ENCODE results near the gene TIAM1. TPM values are rescaled to one million over a fixed set of nuclear protein-coding genes. Genes with fewer than 3 reads are reported as not detected.

Gene TIAM1
- total RNA-seq, 1 donor from 2014 or later: 6.6 TPM

DNA sequence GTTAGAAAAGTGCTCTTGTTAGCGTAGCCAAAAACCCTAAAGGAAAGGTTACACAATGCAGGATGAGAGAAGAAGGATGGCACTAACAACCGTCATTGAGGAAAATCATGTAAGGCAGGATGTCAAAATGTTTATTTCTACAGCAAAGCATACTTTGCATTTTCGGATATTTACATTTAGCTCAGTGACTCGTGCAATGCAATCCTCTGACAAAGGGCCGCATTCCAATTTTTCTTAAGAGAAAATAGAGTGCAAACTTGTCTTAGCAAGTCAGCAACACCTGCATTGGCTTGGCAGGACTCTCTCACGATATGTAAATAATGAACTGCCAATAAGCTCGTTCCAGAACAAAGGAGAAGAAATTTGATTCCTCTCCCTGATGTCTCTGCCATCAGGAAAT lies 33.3 kb downstream of the TIAM1 start:
- H3K4me1 Mint-ChIP-seq (ENCODE audit: low read depth): no peaks in the 10 kb centered on the region
- no peaks in the 10 kb centered on the region for H3K36me3 Mint-ChIP-seq (ENCODE audit: low read depth)
- no peak for DNase-seq (ENCODE audit: low spot score)
- TF ChIP-seq, protein P1, sequence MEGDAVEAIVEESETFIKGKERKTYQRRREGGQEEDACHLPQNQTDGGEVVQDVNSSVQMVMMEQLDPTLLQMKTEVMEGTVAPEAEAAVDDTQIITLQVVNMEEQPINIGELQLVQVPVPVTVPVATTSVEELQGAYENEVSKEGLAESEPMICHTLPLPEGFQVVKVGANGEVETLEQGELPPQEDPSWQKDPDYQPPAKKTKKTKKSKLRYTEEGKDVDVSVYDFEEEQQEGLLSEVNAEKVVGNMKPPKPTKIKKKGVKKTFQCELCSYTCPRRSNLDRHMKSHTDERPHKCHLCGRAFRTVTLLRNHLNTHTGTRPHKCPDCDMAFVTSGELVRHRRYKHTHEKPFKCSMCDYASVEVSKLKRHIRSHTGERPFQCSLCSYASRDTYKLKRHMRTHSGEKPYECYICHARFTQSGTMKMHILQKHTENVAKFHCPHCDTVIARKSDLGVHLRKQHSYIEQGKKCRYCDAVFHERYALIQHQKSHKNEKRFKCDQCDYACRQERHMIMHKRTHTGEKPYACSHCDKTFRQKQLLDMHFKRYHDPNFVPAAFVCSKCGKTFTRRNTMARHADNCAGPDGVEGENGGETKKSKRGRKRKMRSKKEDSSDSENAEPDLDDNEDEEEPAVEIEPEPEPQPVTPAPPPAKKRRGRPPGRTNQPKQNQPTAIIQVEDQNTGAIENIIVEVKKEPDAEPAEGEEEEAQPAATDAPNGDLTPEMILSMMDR (IDR thresholded peaks at IDR 0.05): no peak
- H3K27ac Mint-ChIP-seq (ENCODE audit: unreplicated experiment): no peak overlapping the region
- no peak overlapping the region for H3K4me3 Mint-ChIP-seq (ENCODE audit: unreplicated experiment)
- no peaks in the 10 kb centered on the region for H3K9me3 Mint-ChIP-seq (ENCODE audit: low read depth)
- H3K27me3 Mint-ChIP-seq (ENCODE audit: low read depth): no peaks in the 10 kb centered on the region

DNA sequence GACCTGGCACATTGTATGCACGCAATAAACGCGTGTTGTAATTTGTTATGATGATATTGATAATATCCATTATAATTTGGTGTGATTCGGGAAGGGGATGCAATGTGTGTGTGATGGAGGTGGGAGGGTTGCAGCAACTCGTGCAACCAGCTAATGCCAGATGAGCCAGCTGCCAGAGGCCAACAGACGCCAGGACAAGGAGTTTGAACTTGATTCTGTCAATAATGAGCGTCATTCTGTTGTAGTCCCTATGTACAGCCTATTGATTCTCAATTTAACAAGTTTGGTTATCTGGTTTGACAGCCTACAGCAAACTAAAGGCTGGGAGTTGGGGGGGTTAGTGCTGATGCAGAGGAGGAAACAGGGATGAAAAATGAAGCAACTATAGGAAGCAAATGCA lies 35.5 kb downstream of the TIAM1 start:
- Mint-ChIP-seq H3K4me1 (ENCODE audit: low read depth) (no peaks in the 10 kb centered on the region), H3K4me3 (ENCODE audit: unreplicated experiment) (no peak overlapping the region), H3K9me3 (ENCODE audit: low read depth) (no peaks in the 10 kb centered on the region), H3K36me3 (ENCODE audit: low read depth) (no peaks in the 10 kb centered on the region), H3K27me3 (ENCODE audit: low read depth) (no peaks in the 10 kb centered on the region), H3K27ac (ENCODE audit: unreplicated experiment) (no peak overlapping the region)
- TF ChIP-seq, protein P1 (IDR thresholded peaks at IDR 0.05): no peak
- DNase-seq (ENCODE audit: low spot score): no peak

DNA sequence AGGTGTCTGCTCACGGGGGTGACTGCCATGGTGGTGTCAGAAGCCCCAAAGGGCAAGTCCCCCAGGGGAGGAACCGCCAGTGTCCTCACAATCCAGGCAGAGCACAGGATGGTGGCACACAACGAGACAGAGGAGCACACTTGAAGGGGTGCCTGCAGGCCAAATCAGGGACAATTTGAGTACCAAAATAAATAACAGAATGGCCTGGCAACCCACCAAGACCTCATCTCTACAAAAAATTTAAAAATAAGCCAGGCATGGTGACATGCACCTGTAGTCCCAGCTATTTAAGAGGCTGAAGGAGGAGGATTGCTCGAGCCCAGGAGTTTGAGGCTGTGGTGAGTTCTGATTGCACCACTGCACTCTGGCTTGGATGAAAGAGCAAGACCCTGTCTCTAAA lies 38.2 kb downstream of the TIAM1 start:
- no peaks in the 10 kb centered on the region for H3K27me3 Mint-ChIP-seq (ENCODE audit: low read depth)
- TF ChIP-seq, protein P1 (IDR thresholded peaks at IDR 0.05): no peak
- H3K4me1 Mint-ChIP-seq (ENCODE audit: low read depth): no peaks in the 10 kb centered on the region
- no peak overlapping the region for H3K4me3 Mint-ChIP-seq (ENCODE audit: unreplicated experiment)
- no peaks in the 10 kb centered on the region for H3K9me3 Mint-ChIP-seq (ENCODE audit: low read depth)
- H3K27ac Mint-ChIP-seq (ENCODE audit: unreplicated experiment): no peak overlapping the region
- DNase-seq (ENCODE audit: low spot score): no peak
- no peaks in the 10 kb centered on the region for H3K36me3 Mint-ChIP-seq (ENCODE audit: low read depth)

DNA sequence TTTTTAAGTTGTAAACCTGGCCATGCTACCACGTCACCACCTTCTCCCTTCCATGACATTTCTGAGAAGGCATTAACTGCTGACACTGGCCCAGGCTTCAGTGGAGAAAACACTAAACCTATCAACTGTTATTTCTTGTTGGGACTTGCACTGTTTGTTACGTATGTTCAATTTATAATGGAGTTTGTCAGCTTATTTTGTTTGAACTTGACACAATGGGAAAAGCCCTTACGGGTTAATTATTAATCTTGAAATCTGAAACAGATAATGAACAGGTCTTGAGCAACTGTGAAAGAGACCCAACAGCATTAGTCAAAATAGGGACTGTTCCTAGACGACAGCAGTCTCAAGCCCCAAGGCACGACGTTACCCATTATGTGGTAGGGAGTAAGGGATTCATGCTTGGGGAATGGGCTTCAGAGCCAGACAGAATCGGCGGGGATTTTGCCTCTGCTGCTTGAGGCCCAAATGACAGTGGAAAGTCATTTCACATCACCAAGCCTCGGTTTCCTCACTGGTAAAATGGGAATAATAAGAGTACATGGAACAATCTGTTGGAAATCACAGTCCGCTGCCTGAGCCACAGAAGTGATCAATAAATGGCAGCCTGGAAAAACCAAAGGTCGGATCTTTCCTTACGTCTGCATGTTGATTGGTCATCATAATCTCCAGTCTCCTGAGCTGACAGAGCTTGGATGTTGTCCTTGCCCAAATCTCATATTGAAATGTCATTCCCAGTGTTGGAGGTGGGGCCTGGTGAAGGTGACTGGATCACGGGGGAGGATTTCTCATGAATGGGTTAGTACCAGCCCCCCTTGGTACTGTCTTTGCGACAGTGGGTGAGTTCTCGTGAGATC lies 44.5 kb downstream of the TIAM1 start:
- no peak for DNase-seq (ENCODE audit: low spot score)
- Mint-ChIP-seq H3K27ac (ENCODE audit: unreplicated experiment) (no peak overlapping the region), H3K36me3 (ENCODE audit: low read depth) (no peaks in the 10 kb centered on the region), H3K27me3 (ENCODE audit: low read depth) (no peaks in the 10 kb centered on the region), H3K4me1 (ENCODE audit: low read depth) (peaks cover 16% of the 10 kb centered on the region), H3K4me3 (ENCODE audit: unreplicated experiment) (no peak overlapping the region), H3K9me3 (ENCODE audit: low read depth) (no peaks in the 10 kb centered on the region)
- TF ChIP-seq, protein P1 (IDR thresholded peaks at IDR 0.05): no peak

DNA sequence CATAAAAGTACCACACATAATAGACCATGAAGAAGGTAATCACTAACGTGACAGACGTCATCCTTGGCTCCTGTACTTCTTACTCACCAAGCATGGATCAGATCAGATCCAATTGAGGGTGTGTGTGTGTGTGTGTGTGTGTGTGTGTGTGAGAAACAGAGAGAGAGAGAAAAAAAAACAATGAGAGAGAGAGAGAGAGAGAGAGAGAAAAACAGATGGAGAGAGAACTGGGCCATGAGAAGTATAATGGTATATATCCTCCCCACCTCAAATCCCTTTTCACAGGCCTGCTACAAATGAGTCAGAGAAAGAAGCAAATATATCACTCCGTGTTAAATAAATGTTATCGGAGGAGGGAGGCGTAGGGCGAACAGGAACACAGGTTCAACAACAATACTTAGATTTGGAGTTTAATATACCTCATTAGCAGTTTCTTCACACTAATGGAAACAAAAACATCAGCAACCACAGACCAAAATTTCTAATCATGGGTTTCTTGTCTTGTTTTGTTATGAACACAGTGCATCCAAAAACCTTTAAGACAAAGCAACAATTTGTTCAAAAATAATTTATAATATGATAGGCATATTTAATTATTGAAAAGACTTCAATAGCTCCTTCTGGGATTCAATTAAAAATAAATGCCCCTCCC lies 45.3 kb downstream of the TIAM1 start:
- Mint-ChIP-seq H3K9me3 (ENCODE audit: low read depth) (no peaks in the 10 kb centered on the region), H3K4me1 (ENCODE audit: low read depth) (peaks cover 23% of the 10 kb centered on the region), H3K36me3 (ENCODE audit: low read depth) (no peaks in the 10 kb centered on the region), H3K4me3 (ENCODE audit: unreplicated experiment) (no peak overlapping the region), H3K27me3 (ENCODE audit: low read depth) (no peaks in the 10 kb centered on the region), H3K27ac (ENCODE audit: unreplicated experiment) (no peak overlapping the region)
- DNase-seq (ENCODE audit: low spot score): no peak
- TF ChIP-seq, protein P1 (IDR thresholded peaks at IDR 0.05): no peak
